ENCODE results near the gene NDUFS1. TPM values are rescaled to one million over a fixed set of nuclear protein-coding genes. Genes with fewer than 3 reads are reported as not detected.
A peak's percentile ranks its signal among the peaks of the same experiment; 100 is the strongest.

Gene NDUFS1
- total RNA-seq, 1 experiment from 2014 or later = 106 TPM

DNA sequence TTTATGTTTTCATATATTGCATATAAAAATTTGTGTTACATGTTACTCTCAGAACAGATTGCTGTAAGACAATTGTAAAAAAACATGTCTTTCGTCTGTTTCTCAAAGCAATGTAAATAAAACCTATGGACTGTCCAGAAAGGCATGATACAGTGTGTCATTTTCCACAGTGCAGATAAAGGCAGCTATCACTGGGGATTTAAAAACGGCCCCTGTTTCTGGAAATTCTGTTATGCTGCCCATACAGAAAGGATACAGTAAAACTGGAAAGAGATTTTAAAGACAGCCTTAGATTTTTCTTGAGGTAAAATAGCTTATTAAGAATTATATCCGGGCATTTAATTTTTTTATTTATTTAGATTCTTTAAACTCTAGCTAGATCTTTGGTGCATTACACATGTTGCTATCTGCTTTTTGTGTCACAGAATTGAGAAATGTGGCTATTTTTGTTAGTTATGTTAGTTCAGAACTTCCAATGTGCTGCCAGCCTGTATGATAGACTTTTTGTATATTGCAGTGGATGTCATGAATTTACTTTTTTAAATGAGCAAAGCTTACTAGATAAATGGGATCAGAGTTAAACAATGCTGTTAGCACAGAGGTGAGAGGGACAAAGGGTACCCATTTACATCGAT is 72.4 kb downstream of the NDUFS1 start:
- DNase-seq (ENCODE audit: low read depth, low spot score) = no peak
- TSS peak; percentile 84 for BruUV-seq (replicated peaks)
- H3K27me3 ChIP-seq (ENCODE audit: control insufficient read depth, insufficient read depth, low read length) = no peaks in the 10 kb centered on the region
- in situ Hi-C loops (cut with HindIII; ENCODE audit: low pct_unique_long_range_greater_than_20kb, low sequenced_read_pairs) (no loop called here), intact Hi-C loops (cut with micrococcal nuclease; ENCODE audit: unreplicated experiment) (no loop called here)
- H3K9me3 ChIP-seq (ENCODE audit: control insufficient read depth, insufficient read depth, low read depth, low read length) = no peaks in the 10 kb centered on the region
- ChIA-PET CTCF (interaction anchor here (0.6 kb wide), 1 partner anchor 103 kb away, joined by 5 read pairs; no protein-coding TSS in a partner anchor), POLR2A (interaction anchor here (0.6 kb wide), 2 partner anchors 11 to 54 kb away, joined by 3 to 4 read pairs; no protein-coding TSS in a partner anchor)
- peaks cover 17% of the 10 kb centered on the region; the same call in 1 of the 2 replicates for H3K4me1 ChIP-seq (ENCODE audit: control insufficient read depth, insufficient read depth, low read length)
- no peak for ATAC-seq
- peak overlapping the region; percentile 97 for H3K27ac ChIP-seq (ENCODE audit: low read length)
- TF ChIP-seq TCF7L2 (IDR thresholded peaks at IDR 0.05; ENCODE audit: low read depth, low read length) (no peak), POLR2AphosphoS5 (IDR thresholded peaks at IDR 0.05; ENCODE audit: low read depth, low read length) (no peak), SIN3A (IDR thresholded peaks at IDR 0.05; ENCODE audit: borderline replicate concordance, insufficient read depth, low read depth, low read length) (no peak)
- TF ChIP-seq, protein P1, sequence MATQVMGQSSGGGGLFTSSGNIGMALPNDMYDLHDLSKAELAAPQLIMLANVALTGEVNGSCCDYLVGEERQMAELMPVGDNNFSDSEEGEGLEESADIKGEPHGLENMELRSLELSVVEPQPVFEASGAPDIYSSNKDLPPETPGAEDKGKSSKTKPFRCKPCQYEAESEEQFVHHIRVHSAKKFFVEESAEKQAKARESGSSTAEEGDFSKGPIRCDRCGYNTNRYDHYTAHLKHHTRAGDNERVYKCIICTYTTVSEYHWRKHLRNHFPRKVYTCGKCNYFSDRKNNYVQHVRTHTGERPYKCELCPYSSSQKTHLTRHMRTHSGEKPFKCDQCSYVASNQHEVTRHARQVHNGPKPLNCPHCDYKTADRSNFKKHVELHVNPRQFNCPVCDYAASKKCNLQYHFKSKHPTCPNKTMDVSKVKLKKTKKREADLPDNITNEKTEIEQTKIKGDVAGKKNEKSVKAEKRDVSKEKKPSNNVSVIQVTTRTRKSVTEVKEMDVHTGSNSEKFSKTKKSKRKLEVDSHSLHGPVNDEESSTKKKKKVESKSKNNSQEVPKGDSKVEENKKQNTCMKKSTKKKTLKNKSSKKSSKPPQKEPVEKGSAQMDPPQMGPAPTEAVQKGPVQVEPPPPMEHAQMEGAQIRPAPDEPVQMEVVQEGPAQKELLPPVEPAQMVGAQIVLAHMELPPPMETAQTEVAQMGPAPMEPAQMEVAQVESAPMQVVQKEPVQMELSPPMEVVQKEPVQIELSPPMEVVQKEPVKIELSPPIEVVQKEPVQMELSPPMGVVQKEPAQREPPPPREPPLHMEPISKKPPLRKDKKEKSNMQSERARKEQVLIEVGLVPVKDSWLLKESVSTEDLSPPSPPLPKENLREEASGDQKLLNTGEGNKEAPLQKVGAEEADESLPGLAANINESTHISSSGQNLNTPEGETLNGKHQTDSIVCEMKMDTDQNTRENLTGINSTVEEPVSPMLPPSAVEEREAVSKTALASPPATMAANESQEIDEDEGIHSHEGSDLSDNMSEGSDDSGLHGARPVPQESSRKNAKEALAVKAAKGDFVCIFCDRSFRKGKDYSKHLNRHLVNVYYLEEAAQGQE (IDR thresholded peaks at IDR 0.05; ENCODE audit: insufficient read depth in 1 of 2, low read depth in 2 of 2, low read length in 1 of 2) = no peak
- TF ChIP-seq, protein P2, sequence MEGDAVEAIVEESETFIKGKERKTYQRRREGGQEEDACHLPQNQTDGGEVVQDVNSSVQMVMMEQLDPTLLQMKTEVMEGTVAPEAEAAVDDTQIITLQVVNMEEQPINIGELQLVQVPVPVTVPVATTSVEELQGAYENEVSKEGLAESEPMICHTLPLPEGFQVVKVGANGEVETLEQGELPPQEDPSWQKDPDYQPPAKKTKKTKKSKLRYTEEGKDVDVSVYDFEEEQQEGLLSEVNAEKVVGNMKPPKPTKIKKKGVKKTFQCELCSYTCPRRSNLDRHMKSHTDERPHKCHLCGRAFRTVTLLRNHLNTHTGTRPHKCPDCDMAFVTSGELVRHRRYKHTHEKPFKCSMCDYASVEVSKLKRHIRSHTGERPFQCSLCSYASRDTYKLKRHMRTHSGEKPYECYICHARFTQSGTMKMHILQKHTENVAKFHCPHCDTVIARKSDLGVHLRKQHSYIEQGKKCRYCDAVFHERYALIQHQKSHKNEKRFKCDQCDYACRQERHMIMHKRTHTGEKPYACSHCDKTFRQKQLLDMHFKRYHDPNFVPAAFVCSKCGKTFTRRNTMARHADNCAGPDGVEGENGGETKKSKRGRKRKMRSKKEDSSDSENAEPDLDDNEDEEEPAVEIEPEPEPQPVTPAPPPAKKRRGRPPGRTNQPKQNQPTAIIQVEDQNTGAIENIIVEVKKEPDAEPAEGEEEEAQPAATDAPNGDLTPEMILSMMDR (IDR thresholded peaks at IDR 0.05) = no peak
- H3K4me3 ChIP-seq (ENCODE audit: low read depth in 2 of 2, low read length in 2 of 2) = peak overlapping the region; percentile 74 to 88
- H3K36me3 ChIP-seq (ENCODE audit: control insufficient read depth, insufficient read depth, low read length) = peaks cover 2% of the 10 kb centered on the region; the same call in 1 of the 2 replicates

GRCh38 chr2:206085742-206086445 is 73.3 kb downstream of the NDUFS1 start, which contains the start of gene INO80D:
Gene INO80D, minus strand, starts transcription at chr2:206086174. Its CDS starts 23,158 bp downstream, at chr2:206063016.
- POLR2A ChIA-PET = interaction anchor here (0.5 to 0.6 kb wide), 2 partner anchors 12 to 39 kb away, joined by 3 to 4 read pairs; no protein-coding TSS in a partner anchor

More at GRCh38 chr2:206085742-206086445, 73.3 kb downstream of the NDUFS1 start, which contains the start of gene INO80D:
- in situ Hi-C loops (cut with HindIII; ENCODE audit: low pct_unique_long_range_greater_than_20kb, low sequenced_read_pairs) (no loop called here), intact Hi-C loops (cut with micrococcal nuclease; ENCODE audit: unreplicated experiment) (no loop called here)
- Histone ChIP-seq H3K27me3 (ENCODE audit: control insufficient read depth, insufficient read depth, low read length) (no peaks in the 10 kb centered on the region), H3K4me3 (ENCODE audit: low read depth in 2 of 2, low read length in 2 of 2) (peak within 1 kb of the TSS; percentile 78 to 88), H3K4me1 (ENCODE audit: control insufficient read depth, insufficient read depth, low read length) (peaks cover 17% of the 10 kb centered on the region; the same call in 1 of the 2 replicates), H3K9me3 (ENCODE audit: control insufficient read depth, insufficient read depth, low read depth, low read length) (no peaks in the 10 kb centered on the region), H3K36me3 (ENCODE audit: control insufficient read depth, insufficient read depth, low read length) (peaks cover 2% of the 10 kb centered on the region; the same call in 1 of the 2 replicates), H3K27ac (ENCODE audit: low read length) (peak within 1 kb of the TSS; percentile 97)
- no TSS peak for BruUV-seq (replicated peaks)
- DNase-seq (ENCODE audit: low read depth, low spot score) (peak; percentile 56), ATAC-seq (peak; percentile 87)
- CTCF ChIA-PET = interaction anchor here (0.6 kb wide), 1 partner anchor 102 kb away, joined by 5 read pairs; no protein-coding TSS in a partner anchor
- TF ChIP-seq, protein P2 (IDR thresholded peaks at IDR 0.05) = peak; percentile 69
- TF ChIP-seq, protein P1 (IDR thresholded peaks at IDR 0.05; ENCODE audit: insufficient read depth in 1 of 2, low read depth in 2 of 2, low read length in 1 of 2) = no peak
- TF ChIP-seq TCF7L2 (IDR thresholded peaks at IDR 0.05; ENCODE audit: low read depth, low read length) = peak; percentile 61; the same call in 1 of the 2 replicates
- 0 out of 2 replicates have a peak, but pooled peaks have one; percentile 22 for TF ChIP-seq SIN3A (IDR thresholded peaks at IDR 0.05; ENCODE audit: borderline replicate concordance, insufficient read depth, low read depth, low read length)

All from Panc1 (cell line).